Thyroid gland (tissue), 4 donors: ENCODE results near the gene FAM240A. TPM values are rescaled to one million over a fixed set of nuclear protein-coding genes. Genes with fewer than 3 reads are reported as not detected.
A peak's percentile ranks its signal among the peaks of the same experiment; 100 is the strongest.

ENCODE experiments used
- DNase-seq, 2 donors: peaks; one replicate each; pipeline ENCODE4 v3.0.0-alpha.2; 2019
- H3K27ac ChIP-seq, 3 donors: fragments of 200-600 bp; sonication (generic); 1 replicate in 2 of 3; 2 replicates in 1 of 3; pipeline ENCODE4 v1.5.1; 2016 to 2019; ENCODE audit warnings: mild to moderate bottlenecking in 1 of 3, moderate library complexity in 1 of 3
- H3K27me3 ChIP-seq: fragments of 200-600 bp; sonication (generic); one replicate; pipeline ENCODE4 v1.5.1; 2019
- H3K36me3 ChIP-seq, 2 donors: fragments of 200-600 bp; sonication (generic); one replicate each; pipeline ENCODE4 v1.5.1; 2016 to 2019
- H3K4me1 ChIP-seq, 2 donors: fragments of 200-600 bp; sonication (generic); one replicate each; pipeline ENCODE4 v1.5.1; 2017 to 2019
- H3K4me3 ChIP-seq, 3 donors: fragments of 200-600 bp; sonication (generic); replicated peaks in 1 of 3; 1 replicate in 2 of 3; 2 replicates in 1 of 3; pipeline ENCODE4 v1.5.1; 2016; ENCODE audit warnings: mild to moderate bottlenecking in 1 of 3
- H3K9me3 ChIP-seq: fragments of 200-600 bp; sonication (generic); one replicate; pipeline ENCODE4 v1.5.1; 2017
- CTCF ChIP-seq, 6 experiments: fragments of 200-600 bp in 3 of 6; fragments of 450-650 bp in 3 of 6; sonication (generic) in 3 of 6; IDR thresholded peaks; one replicate each; pipeline ENCODE4 v1.5.1; 2016 to 2019; ENCODE audit warnings: antibody characterized with exemption in 6 of 6, mild to moderate bottlenecking in 2 of 6, inconsistent platforms in 1 of 6, moderate library complexity in 1 of 6
- POLR2A ChIP-seq, 2 donors: fragments of 450-650 bp; IDR thresholded peaks; one replicate each; pipeline ENCODE4 v1.6.1; 2017; ENCODE audit warnings: antibody characterized with exemption in 2 of 2, mild to moderate bottlenecking in 2 of 2, moderate library complexity in 1 of 2
- WGBS, 2 donors: methylation state at CpG; one replicate each; pipeline ENCODE4 v1.1.5; 2017; 5-methylcytosine and 5-hydroxymethylcytosine counted together
- intact Hi-C: fragments of 100-400 bp; cut with DNase I; formaldehyde crosslinking; loops from one replicate; pipeline ENCODE4 v1.15.1; 2023
- total RNA-seq, 4 donors: library from RNA; depleted of rRNA; stranded (reverse); fragments of >200 nt; gene quantifications; one replicate each; pipeline ENCODE4 v1.2.3, GENCODE V29; 2016

The FAM240A gene
- total RNA-seq, 4 donors from 2014 or later, result 0.22 to 1.1 TPM; not detected in 2

- Histone ChIP-seq H3K27ac (no peak overlapping the region), H3K36me3 (no peaks in the 10 kb centered on the region), H3K9me3 (no peaks in the 10 kb centered on the region), H3K27me3 (no peaks in the 10 kb centered on the region), H3K4me3 (no peak overlapping the region), H3K4me1 (peaks cover 16 to 23% of the 10 kb centered on the region in 2 donors)
- TF ChIP-seq CTCF (IDR thresholded peaks at IDR 0.05) (no peak), POLR2A (IDR thresholded peaks at IDR 0.05) (no peak)
- intact Hi-C loops, result no loop called here
- no peak for DNase-seq
- 90 to 93% methylated on average over 9 of the region's 9 CpGs for WGBS, 2 donors
Observed at GRCh38 chr3:46615050-46615775, 2.9 kb downstream of the FAM240A start.

- Histone ChIP-seq H3K27me3 (no peaks in the 10 kb centered on the region), H3K4me1 (peaks cover 17 to 24% of the 10 kb centered on the region in 2 donors), H3K9me3 (no peaks in the 10 kb centered on the region), H3K36me3 (no peaks in the 10 kb centered on the region), H3K4me3 (no peak overlapping the region), H3K27ac (no peak overlapping the region)
- intact Hi-C loops, result no loop called here
- TF ChIP-seq CTCF (IDR thresholded peaks at IDR 0.05) (no peak), POLR2A (IDR thresholded peaks at IDR 0.05) (no peak)
- DNase-seq, result no peak
- 51 to 68% methylated on average over 3 of the region's 3 CpGs for WGBS, 2 donors
Observed at GRCh38 chr3:46615976-46616375, 3.7 kb downstream of the FAM240A start.

- TF ChIP-seq POLR2A (IDR thresholded peaks at IDR 0.05), result no peak
- no peak for TF ChIP-seq CTCF (IDR thresholded peaks at IDR 0.05)
- WGBS, 2 donors, result 91 to 93% methylated on average over 1 to 3 of the region's 3 CpGs
Observed at GRCh38 chr3:46617941-46618340, 5.6 kb downstream of the FAM240A start.

DNA sequence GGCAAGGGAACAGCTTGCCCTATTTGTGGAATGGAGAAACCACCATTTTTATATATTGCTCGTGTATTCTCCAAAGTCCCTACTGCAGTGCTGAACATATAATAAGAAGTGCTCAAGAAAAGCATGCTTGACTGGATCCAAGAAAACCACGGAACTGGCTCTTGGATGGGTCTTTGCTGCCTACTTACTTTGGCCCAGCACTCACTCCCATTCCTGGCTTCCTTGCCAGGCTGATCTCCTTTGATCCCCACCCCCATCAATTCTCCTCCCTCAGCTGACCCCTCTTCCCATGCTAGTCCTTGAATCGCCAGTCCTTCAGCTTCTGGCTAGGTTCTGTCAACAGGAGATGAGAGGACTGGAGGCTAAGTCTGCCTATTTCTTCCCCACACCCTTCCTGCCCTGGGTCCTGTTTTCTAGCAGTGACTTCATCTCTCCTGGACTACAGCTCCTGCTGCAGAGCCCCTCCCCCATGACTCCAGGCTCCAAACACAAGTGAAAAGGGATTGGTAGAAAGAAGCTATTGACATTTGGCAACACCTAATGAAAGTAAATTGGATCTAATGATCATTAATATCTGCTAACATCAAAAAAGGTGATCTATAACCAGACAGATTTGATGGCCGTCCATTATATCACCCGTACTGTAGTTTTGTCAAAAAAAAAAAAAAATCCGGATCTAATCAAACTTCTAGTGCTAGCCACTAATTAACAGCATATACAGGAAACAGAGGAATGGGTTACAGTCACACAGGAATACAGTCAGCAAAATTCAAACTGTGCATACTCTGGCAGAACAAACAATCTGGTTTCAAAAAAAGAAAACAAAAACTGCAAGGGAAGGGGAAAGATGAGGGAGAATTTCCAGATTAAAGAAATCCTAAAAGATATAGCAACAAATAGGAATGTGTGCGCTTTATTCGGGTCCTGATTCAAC is 7.8 kb downstream of the FAM240A start:
- TF ChIP-seq POLR2A (IDR thresholded peaks at IDR 0.05), result no peak
- TF ChIP-seq CTCF (IDR thresholded peaks at IDR 0.05), result no peak
- no peak overlapping the region for H3K4me3 ChIP-seq
- intact Hi-C loops, result loop anchor here (10.0 kb wide), 1 partner anchor 45 kb away; a partner anchor contains a TSS
- DNase-seq, result peak; percentile 26 to 28
- no peak overlapping the region for H3K27ac ChIP-seq
- no peaks in the 10 kb centered on the region for H3K9me3 ChIP-seq
- H3K36me3 ChIP-seq, result no peaks in the 10 kb centered on the region
- WGBS, 2 donors, result 52 to 53% methylated on average over 8 of the region's 8 CpGs
- peaks cover 7 to 8% of the 10 kb centered on the region in 2 donors for H3K4me1 ChIP-seq
- no peaks in the 10 kb centered on the region for H3K27me3 ChIP-seq

More at GRCh38 chr3:46617941-46618340, 5.6 kb downstream of the FAM240A start:
- DNase-seq, result no peak
- Histone ChIP-seq H3K9me3 (no peaks in the 10 kb centered on the region), H3K27ac (no peak overlapping the region), H3K4me1 (peaks cover 8 to 10% of the 10 kb centered on the region in 2 donors), H3K36me3 (no peaks in the 10 kb centered on the region), H3K4me3 (no peak overlapping the region), H3K27me3 (no peaks in the 10 kb centered on the region)
- intact Hi-C loops, result no loop called here
